Measurements from ENCODE around the gene GRIK3.

DNA sequence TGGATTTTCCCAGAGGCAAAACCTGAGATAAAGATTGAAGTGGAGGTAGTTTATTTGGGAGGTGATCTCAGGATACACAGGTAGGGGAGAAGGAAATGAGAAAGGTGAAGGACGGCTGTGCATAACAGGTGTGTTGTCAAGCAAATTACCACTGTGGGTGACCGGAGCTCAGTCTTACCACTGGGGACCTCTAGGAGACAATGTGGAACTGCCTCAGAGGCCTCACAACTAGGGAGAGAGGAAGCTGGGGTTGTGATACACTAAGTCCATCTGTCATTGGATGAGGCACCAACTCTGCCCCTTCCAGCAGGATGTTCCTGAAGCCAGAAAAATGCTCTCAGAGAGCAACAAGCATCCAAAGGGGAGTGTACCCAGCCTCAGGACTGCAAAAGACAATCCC lies 32.6 kb downstream of the GRIK3 start:
- TF ChIP-seq, protein P1, sequence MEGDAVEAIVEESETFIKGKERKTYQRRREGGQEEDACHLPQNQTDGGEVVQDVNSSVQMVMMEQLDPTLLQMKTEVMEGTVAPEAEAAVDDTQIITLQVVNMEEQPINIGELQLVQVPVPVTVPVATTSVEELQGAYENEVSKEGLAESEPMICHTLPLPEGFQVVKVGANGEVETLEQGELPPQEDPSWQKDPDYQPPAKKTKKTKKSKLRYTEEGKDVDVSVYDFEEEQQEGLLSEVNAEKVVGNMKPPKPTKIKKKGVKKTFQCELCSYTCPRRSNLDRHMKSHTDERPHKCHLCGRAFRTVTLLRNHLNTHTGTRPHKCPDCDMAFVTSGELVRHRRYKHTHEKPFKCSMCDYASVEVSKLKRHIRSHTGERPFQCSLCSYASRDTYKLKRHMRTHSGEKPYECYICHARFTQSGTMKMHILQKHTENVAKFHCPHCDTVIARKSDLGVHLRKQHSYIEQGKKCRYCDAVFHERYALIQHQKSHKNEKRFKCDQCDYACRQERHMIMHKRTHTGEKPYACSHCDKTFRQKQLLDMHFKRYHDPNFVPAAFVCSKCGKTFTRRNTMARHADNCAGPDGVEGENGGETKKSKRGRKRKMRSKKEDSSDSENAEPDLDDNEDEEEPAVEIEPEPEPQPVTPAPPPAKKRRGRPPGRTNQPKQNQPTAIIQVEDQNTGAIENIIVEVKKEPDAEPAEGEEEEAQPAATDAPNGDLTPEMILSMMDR (tag by site-specific recombination; IDR thresholded peaks at IDR 0.05), result no peak
- TF ChIP-seq ZNF785 (tag by site-specific recombination; IDR thresholded peaks at IDR 0.05) (no peak), HOXD13 (CRISPR knock-in tag; IDR thresholded peaks at IDR 0.05; ENCODE audit: borderline replicate concordance) (no peak), EGR2 (tag by site-specific recombination; IDR thresholded peaks at IDR 0.05; ENCODE audit: low read depth) (no peak), ZNF221 (tag by site-specific recombination; IDR thresholded peaks at IDR 0.05; ENCODE audit: borderline replicate concordance) (no peak), ZNF146 (tag by site-specific recombination; IDR thresholded peaks at IDR 0.05) (no peak), GLIS2 (tag by site-specific recombination; IDR thresholded peaks at IDR 0.05) (no peak), ZNF707 (tag by site-specific recombination; IDR thresholded peaks at IDR 0.05) (no peak), SP3 (tag by site-specific recombination; IDR thresholded peaks at IDR 0.05) (no peak)
- TF ChIP-seq, protein P2, sequence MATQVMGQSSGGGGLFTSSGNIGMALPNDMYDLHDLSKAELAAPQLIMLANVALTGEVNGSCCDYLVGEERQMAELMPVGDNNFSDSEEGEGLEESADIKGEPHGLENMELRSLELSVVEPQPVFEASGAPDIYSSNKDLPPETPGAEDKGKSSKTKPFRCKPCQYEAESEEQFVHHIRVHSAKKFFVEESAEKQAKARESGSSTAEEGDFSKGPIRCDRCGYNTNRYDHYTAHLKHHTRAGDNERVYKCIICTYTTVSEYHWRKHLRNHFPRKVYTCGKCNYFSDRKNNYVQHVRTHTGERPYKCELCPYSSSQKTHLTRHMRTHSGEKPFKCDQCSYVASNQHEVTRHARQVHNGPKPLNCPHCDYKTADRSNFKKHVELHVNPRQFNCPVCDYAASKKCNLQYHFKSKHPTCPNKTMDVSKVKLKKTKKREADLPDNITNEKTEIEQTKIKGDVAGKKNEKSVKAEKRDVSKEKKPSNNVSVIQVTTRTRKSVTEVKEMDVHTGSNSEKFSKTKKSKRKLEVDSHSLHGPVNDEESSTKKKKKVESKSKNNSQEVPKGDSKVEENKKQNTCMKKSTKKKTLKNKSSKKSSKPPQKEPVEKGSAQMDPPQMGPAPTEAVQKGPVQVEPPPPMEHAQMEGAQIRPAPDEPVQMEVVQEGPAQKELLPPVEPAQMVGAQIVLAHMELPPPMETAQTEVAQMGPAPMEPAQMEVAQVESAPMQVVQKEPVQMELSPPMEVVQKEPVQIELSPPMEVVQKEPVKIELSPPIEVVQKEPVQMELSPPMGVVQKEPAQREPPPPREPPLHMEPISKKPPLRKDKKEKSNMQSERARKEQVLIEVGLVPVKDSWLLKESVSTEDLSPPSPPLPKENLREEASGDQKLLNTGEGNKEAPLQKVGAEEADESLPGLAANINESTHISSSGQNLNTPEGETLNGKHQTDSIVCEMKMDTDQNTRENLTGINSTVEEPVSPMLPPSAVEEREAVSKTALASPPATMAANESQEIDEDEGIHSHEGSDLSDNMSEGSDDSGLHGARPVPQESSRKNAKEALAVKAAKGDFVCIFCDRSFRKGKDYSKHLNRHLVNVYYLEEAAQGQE (tag by site-specific recombination; IDR thresholded peaks at IDR 0.05), result no peak
- TF ChIP-seq, protein P3, sequence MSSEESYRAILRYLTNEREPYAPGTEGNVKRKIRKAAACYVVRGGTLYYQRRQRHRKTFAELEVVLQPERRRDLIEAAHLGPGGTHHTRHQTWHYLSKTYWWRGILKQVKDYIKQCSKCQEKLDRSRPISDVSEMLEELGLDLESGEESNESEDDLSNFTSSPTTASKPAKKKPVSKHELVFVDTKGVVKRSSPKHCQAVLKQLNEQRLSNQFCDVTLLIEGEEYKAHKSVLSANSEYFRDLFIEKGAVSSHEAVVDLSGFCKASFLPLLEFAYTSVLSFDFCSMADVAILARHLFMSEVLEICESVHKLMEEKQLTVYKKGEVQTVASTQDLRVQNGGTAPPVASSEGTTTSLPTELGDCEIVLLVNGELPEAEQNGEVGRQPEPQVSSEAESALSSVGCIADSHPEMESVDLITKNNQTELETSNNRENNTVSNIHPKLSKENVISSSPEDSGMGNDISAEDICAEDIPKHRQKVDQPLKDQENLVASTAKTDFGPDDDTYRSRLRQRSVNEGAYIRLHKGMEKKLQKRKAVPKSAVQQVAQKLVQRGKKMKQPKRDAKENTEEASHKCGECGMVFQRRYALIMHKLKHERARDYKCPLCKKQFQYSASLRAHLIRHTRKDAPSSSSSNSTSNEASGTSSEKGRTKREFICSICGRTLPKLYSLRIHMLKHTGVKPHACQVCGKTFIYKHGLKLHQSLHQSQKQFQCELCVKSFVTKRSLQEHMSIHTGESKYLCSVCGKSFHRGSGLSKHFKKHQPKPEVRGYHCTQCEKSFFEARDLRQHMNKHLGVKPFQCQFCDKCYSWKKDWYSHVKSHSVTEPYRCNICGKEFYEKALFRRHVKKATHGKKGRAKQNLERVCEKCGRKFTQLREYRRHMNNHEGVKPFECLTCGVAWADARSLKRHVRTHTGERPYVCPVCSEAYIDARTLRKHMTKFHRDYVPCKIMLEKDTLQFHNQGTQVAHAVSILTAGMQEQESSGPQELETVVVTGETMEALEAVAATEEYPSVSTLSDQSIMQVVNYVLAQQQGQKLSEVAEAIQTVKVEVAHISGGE (tag by site-specific recombination; conservative IDR thresholded peaks at IDR 0.05; ENCODE audit: low read depth), result no peak
- TF ChIP-seq, protein P4, sequence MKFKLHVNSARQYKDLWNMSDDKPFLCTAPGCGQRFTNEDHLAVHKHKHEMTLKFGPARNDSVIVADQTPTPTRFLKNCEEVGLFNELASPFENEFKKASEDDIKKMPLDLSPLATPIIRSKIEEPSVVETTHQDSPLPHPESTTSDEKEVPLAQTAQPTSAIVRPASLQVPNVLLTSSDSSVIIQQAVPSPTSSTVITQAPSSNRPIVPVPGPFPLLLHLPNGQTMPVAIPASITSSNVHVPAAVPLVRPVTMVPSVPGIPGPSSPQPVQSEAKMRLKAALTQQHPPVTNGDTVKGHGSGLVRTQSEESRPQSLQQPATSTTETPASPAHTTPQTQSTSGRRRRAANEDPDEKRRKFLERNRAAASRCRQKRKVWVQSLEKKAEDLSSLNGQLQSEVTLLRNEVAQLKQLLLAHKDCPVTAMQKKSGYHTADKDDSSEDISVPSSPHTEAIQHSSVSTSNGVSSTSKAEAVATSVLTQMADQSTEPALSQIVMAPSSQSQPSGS (tag by site-specific recombination; IDR thresholded peaks at IDR 0.05; ENCODE audit: low read depth), result no peak
- TF ChIP-seq, protein P5, sequence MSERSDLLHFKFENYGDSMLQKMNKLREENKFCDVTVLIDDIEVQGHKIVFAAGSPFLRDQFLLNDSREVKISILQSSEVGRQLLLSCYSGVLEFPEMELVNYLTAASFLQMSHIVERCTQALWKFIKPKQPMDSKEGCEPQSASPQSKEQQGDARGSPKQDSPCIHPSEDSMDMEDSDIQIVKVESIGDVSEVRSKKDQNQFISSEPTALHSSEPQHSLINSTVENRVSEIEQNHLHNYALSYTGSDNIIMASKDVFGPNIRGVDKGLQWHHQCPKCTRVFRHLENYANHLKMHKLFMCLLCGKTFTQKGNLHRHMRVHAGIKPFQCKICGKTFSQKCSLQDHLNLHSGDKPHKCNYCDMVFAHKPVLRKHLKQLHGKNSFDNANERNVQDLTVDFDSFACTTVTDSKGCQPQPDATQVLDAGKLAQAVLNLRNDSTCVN (tag by site-specific recombination; optimal IDR thresholded peaks at IDR 0.05), result no peak
